ENCODE results near the gene PEX11B.

GRCh38 chr1:145959333-145959732 lies 40.8 kb upstream of the PEX11B start:
- TF ChIP-seq MAX (IDR thresholded peaks at IDR 0.05; ENCODE audit: low read depth) (no peak), USF2 (IDR thresholded peaks at IDR 0.05; ENCODE audit: borderline replicate concordance, low read depth, low read length) (no peak), USF1 (IDR thresholded peaks at IDR 0.05; ENCODE audit: borderline replicate concordance, low read depth) (no peak), EP300 (IDR thresholded peaks at IDR 0.05; ENCODE audit: borderline replicate concordance in 1 of 2, low read depth in 1 of 2, low read length in 1 of 2) (no peak), POLR2AphosphoS5 (IDR thresholded peaks at IDR 0.05; ENCODE audit: low read depth, low read length) (no peak), MXI1 (IDR thresholded peaks at IDR 0.05; ENCODE audit: low read depth, low read length) (no peak), CTCF (IDR thresholded peaks at IDR 0.05) (no peak)
